ENCODE results near the gene PPP1R13B.

Gene PPP1R13B

GRCh38 chr14:103738701-103739451 lies 108.5 kb downstream of the PPP1R13B start:
- DNase-seq (ENCODE audit: low read depth), result no peak
- TF ChIP-seq CTCF (IDR thresholded peaks at IDR 0.05; ENCODE audit: control insufficient read depth, insufficient read depth, low read depth, low read length, missing control alignments), result no peak
- no peak overlapping the region for H3K4me3 ChIP-seq (ENCODE audit: control insufficient read depth, low read depth, low read length)

GRCh38 chr14:103738166-103738565 lies 109.2 kb downstream of the PPP1R13B start:
- no peak for DNase-seq (ENCODE audit: low read depth)
- no peak for TF ChIP-seq CTCF (IDR thresholded peaks at IDR 0.05; ENCODE audit: control insufficient read depth, insufficient read depth, low read depth, low read length, missing control alignments)
- H3K4me3 ChIP-seq (ENCODE audit: control insufficient read depth, low read depth, low read length), result no peak overlapping the region

- DNase-seq (ENCODE audit: low read depth), result no peak
- no peak for TF ChIP-seq CTCF (IDR thresholded peaks at IDR 0.05; ENCODE audit: control insufficient read depth, insufficient read depth, low read depth, low read length, missing control alignments)
- H3K4me3 ChIP-seq (ENCODE audit: control insufficient read depth, low read depth, low read length), result no peak overlapping the region
Measured at GRCh38 chr14:103737432-103738045, 109.8 kb downstream of the PPP1R13B start.

GRCh38 chr14:103736546-103737431 lies 110.6 kb downstream of the PPP1R13B start:
- no peak for DNase-seq (ENCODE audit: low read depth)
- no peak overlapping the region for H3K4me3 ChIP-seq (ENCODE audit: control insufficient read depth, low read depth, low read length)
- TF ChIP-seq CTCF (IDR thresholded peaks at IDR 0.05; ENCODE audit: control insufficient read depth, insufficient read depth, low read depth, low read length, missing control alignments), result no peak

GRCh38 chr14:103735815-103736545 lies 111.4 kb downstream of the PPP1R13B start:
- TF ChIP-seq CTCF (IDR thresholded peaks at IDR 0.05; ENCODE audit: control insufficient read depth, insufficient read depth, low read depth, low read length, missing control alignments), result no peak
- no peak for DNase-seq (ENCODE audit: low read depth)
- no peak overlapping the region for H3K4me3 ChIP-seq (ENCODE audit: control insufficient read depth, low read depth, low read length)

GRCh38 chr14:103735439-103735814 lies 111.9 kb downstream of the PPP1R13B start:
- no peak for TF ChIP-seq CTCF (IDR thresholded peaks at IDR 0.05; ENCODE audit: control insufficient read depth, insufficient read depth, low read depth, low read length, missing control alignments)

More at GRCh38 chr14:103735439-103735814, 111.9 kb downstream of the PPP1R13B start:
- DNase-seq (ENCODE audit: low read depth), result no peak
- no peak overlapping the region for H3K4me3 ChIP-seq (ENCODE audit: control insufficient read depth, low read depth, low read length)
